GM19463 (cell line): ENCODE results near the gene MTRF1.
"Not testable (repeated sequence)": the region's sequence is repeated elsewhere in the genome, so short reads cannot be mapped to it uniquely, and the experiment has no call there.

ENCODE experiments used
- ATAC-seq: cut with Tn5 transposase; IDR thresholded peaks from one replicate; pipeline ENCODE4 v1.9.1; 2021; ENCODE audit warnings: mild to moderate bottlenecking, moderate library complexity; ENCODE audit not compliant: unreplicated experiment

Gene MTRF1

GRCh38 chr13:41284512-41285288 lies 21.3 kb upstream of the MTRF1 start:
- no peak for ATAC-seq

GRCh38 chr13:41282129-41282571 lies 18.8 kb upstream of the MTRF1 start:
- ATAC-seq, result peak; percentile 61

DNA sequence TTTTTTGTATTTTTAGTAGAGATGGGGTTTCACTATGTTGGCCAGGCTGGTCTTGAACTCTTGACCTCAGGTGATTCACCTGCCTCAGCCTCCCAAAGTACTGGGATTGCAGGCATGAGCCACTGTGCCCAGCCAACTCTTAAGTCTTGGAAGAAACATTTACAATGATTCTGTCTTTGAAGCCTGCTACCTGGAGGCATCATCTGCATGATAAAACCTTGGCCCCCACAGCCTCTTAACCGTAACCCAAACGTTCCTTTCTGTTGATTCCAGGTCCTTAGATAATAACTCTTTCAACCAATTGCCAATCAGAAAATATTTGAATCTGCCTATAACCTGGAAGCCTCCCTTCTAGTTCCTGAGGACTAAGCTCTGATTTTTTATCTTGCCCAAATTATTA lies 15.8 kb upstream of the MTRF1 start:
- ATAC-seq, result not testable (repeated sequence)

DNA sequence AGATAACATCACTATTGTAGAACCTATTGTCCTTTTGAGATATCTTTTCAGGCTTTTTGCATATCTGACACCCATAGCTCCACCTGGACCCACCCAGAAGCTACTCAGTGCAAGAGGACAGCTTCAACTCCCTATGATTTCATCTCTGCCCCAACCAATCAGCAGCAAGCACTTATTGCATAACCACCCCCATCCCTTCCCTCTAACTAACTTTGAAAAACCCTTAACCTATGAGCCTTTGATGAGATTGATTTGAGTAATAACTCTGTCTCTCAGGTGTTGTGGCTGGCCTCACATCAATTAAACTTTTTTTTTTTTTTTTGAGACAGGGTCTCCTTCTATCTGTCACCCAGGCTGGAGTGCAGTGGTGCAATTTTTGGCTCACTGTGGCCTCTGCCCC lies 13.4 kb upstream of the MTRF1 start:
- ATAC-seq, result no peak

GRCh38 chr13:41274881-41275280 lies 11.5 kb upstream of the MTRF1 start:
- no peak for ATAC-seq

GRCh38 chr13:41273831-41274441 lies 10.6 kb upstream of the MTRF1 start:
- ATAC-seq, result no peak

DNA sequence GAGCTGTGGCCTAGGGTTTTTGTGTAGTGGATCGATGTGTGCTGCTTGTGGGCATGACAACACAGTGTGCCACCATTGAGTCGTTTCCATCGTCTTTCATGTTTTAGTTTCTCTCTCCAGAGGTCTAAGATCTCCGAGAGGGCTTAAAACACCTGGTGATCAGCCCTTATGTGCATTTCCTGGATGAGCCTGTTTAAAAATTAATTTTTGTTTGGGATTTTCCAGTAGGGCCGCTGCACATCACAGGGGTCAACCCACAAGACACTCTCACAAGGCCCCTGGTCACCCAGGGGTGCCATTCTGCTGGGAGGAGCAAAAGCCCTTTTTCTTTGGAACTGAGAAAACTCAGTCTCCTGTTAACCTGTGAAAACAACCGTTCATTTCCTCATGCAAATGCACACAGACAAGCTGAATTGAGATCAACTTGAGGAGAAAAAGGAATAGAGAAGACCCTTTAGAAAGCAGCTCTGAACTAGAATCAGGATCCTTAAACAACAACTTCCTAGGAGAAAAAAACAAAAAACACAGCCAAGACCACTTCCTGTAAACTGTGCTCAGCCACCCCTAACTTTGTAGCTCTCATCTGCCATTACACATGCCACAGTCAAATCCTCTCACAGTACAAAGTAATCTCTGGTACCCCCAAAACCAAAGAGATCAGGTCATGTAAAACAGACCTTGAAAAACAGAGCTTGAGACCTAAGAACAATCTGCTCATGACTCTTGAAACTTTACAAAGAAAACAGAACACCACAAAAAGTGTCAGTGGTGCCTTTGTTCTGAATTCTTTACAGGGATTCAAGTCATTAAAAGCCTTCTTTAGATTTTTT lies 8.3 kb upstream of the MTRF1 start:
- no peak for ATAC-seq

DNA sequence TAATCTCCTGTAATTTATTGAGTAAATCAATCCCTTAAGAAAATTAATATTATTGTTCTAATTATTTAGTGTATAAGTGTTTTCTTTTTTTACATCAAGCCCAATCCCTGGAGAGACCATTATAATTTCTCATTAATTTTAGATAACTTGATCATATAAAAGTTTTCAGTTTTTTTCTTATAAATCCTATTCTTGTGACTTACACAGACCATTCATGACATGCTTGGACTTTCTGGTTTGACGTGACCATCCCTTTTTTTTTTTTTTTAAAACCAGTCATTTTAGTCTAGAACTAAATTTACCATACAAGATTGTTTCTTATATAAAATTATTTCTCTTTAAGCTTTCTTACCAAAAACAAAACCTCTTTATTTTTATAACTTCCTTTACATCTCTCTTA lies 5.4 kb upstream of the MTRF1 start:
- no peak for ATAC-seq

GRCh38 chr13:41267106-41267505 lies 3.7 kb upstream of the MTRF1 start:
- no peak for ATAC-seq

GRCh38 chr13:41259875-41260501 lies 3.4 kb downstream of the MTRF1 start:
- no peak for ATAC-seq

GRCh38 chr13:41257535-41257934 lies 5.8 kb downstream of the MTRF1 start:
- no peak for ATAC-seq

- ATAC-seq, result no peak
These were observed 8.5 kb downstream of the MTRF1 start for GRCh38 chr13:41254902-41255301.

- no peak for ATAC-seq
These were observed 12.4 kb downstream of the MTRF1 start for GRCh38 chr13:41250993-41251392.

GRCh38 chr13:41246969-41247680 lies 16.3 kb downstream of the MTRF1 start:
- no peak for ATAC-seq

DNA sequence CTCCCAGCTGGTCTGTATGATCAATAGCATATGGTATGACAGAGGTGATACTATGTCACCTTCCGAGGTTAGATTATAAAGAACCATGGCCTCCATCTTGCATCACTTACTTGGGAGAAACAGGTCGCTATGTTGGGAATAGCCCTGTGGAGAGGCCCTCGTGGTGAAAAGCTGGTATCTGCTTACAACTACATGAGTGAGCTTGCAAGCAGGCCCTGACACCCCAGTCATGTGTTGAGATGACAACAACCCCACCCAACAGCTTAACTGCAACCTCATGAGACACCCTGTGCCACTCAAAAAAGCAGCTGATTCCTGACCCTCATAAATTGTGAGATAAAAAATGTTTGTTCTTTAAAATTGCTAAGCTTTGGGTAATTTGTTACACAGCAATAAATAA lies 18.8 kb downstream of the MTRF1 start:
- no peak for ATAC-seq

DNA sequence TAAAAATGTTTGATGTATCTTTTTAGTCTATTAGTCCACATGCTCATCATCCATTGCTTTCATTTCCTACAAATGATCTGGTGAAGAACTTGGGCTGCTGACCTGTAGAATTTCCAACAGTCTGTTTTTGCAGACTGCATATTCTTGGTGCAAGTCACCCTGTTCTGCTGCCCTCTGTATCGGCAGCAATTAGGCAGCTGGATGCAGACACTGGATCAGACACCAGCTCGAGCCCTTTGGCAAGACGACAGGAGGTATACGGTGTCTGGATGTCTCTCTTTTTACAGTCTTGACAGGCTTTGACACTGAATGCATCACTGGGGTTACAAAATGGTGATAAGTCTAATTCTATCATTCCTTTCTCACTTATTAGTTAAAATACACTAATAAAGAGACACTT lies 21.8 kb downstream of the MTRF1 start:
- no peak for ATAC-seq

GRCh38 chr13:41236369-41236768 lies 27.0 kb downstream of the MTRF1 start:
- no peak for ATAC-seq

GRCh38 chr13:41232578-41233480 lies 30.5 kb downstream of the MTRF1 start:
- no peak for ATAC-seq

GRCh38 chr13:41231786-41232185 lies 31.6 kb downstream of the MTRF1 start:
- no peak for ATAC-seq
